GM12872 (cell line): ENCODE results near the gene UGT2B10.

Source experiments
- TF ChIP-seq, protein P1 (sequence below): IDR thresholded peaks from 3 replicates; pipeline ENCODE4 v1.5.1; 2011; ENCODE audit warnings: low read depth, mild to moderate bottlenecking, low read length, moderate library complexity; ENCODE audit not compliant: insufficient read depth

The UGT2B10 gene

DNA sequence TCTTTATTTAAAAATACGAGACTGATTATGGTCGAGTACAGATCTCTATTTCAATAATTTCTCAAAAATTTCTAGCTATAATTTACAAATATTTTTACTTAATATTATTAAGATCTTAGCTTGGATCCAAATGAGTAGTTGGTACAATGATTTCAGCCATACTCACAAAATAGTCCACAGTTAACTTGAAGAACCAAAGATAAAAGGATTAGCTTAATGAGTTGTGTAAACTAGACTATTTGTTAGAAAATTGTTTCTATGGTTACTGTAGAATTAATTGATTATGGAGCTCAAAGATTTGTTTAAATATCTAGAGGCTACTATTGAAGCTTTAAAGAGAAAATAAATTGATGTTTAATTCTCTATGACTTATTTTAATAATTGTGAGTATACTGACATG is 1.6 kb downstream of the UGT2B10 start:
- TF ChIP-seq, protein P1, sequence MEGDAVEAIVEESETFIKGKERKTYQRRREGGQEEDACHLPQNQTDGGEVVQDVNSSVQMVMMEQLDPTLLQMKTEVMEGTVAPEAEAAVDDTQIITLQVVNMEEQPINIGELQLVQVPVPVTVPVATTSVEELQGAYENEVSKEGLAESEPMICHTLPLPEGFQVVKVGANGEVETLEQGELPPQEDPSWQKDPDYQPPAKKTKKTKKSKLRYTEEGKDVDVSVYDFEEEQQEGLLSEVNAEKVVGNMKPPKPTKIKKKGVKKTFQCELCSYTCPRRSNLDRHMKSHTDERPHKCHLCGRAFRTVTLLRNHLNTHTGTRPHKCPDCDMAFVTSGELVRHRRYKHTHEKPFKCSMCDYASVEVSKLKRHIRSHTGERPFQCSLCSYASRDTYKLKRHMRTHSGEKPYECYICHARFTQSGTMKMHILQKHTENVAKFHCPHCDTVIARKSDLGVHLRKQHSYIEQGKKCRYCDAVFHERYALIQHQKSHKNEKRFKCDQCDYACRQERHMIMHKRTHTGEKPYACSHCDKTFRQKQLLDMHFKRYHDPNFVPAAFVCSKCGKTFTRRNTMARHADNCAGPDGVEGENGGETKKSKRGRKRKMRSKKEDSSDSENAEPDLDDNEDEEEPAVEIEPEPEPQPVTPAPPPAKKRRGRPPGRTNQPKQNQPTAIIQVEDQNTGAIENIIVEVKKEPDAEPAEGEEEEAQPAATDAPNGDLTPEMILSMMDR = no peak

GRCh38 chr4:68831642-68832041 is 15.8 kb downstream of the UGT2B10 start:
- TF ChIP-seq, protein P1 = no peak

DNA sequence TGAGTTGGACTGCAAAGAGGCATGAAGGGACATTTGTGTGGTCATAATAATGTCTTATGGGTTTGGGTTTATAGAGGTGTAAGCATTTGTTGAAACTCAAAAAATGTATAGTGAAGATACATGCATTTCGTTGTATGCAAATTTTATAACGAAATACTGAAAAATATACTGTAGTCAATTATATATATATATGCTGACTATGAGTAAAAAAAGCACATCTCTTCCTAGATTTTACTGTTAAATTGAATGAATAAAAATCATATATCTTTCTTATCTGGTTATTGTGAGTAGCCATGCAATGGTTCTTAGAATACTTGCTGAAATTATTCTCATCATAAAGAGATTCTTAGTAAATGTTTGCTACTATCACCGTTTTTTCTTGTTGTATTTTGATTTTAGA is 34.5 kb downstream of the UGT2B10 start:
- TF ChIP-seq, protein P1 = no peak

- TF ChIP-seq, protein P1 = no peak
These were observed 40.0 kb downstream of the UGT2B10 start for GRCh38 chr4:68855771-68856170.

- TF ChIP-seq, protein P1 = no peak
These were observed 42.2 kb downstream of the UGT2B10 start for GRCh38 chr4:68858039-68858438.

DNA sequence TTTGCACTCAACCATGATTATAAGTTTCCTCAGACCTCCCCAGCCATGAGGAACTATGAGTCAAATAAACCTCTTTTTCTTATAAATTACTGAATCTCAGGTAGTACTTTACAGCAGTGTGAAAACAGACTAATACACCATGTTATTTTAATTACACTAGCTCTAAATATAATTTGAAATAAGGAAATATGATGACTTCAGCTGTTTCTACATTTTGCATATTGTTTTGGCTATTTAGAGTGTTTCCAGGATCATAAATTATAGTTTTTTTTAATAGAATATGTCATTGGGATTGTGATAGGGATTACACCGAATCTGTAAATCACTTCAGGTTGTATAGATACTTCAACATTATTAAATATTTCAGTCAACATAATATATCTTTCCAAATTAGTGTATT is 43.9 kb downstream of the UGT2B10 start:
- TF ChIP-seq, protein P1 = no peak

GRCh38 chr4:68861057-68861456 is 45.3 kb downstream of the UGT2B10 start:
- TF ChIP-seq, protein P1 = no peak
